K562 (cell line): ENCODE measurements around the gene HOXB6. TPM values are rescaled to one million over a fixed set of nuclear protein-coding genes. Genes with fewer than 3 reads are reported as not detected.

Experiments
- CREBBP ChIP-seq: IDR thresholded peaks from one replicate; pipeline ENCODE4 v1.6.1; 2012; ENCODE audit warnings: low read depth, mild to moderate bottlenecking, control low read depth, inconsistent platforms, low read length
- polyA plus RNA-seq, 8 experiments: library from polyadenylated mRNA; depleted of rRNA in 4 of 8; stranded (reverse) in 5 of 8; unstranded in 3 of 8; fragments of >200 nt; fragmentation: Nextera tagmentation in 2 of 8; fragmentation: Illumina TruSeq in 1 of 8; extraction: Ambion mirVana in 2 of 8; extraction: Trizol in 1 of 8; gene quantifications; 2 replicates each; pipeline versions ENCODE4 v1.2.1 to v1.2.3, GENCODE V29; 2011 to 2014; ENCODE audit warnings: inconsistent platforms in 1 of 8, missing spikeins in 1 of 8
- total RNA-seq, 7 experiments: library from RNA; depleted of rRNA in 6 of 7; stranded (reverse); fragments of >200 nt in 6 of 7; fragmentation: Illumina TruSeq in 2 of 7; extraction: Trizol in 2 of 7; gene quantifications; 2 replicates each; pipeline versions ENCODE4 v1.2.1 to v1.2.3, GENCODE V29; 2011 to 2021; ENCODE audit warnings: low replicate concordance in 1 of 7
- TF ChIP-seq, protein P1 (sequence below): sonication (generic); formaldehyde crosslinking; IDR thresholded peaks from 2 replicates; pipeline ENCODE4 v1.8.0; 2022; ENCODE audit warnings: missing genetic modification reagents, mild to moderate bottlenecking, moderate library complexity, borderline replicate concordance
- TF ChIP-seq, protein P2 (sequence below): fragments of 200-600 bp; sonication (generic); IDR thresholded peaks from one replicate; pipeline ENCODE4 v1.6.1; 2012; ENCODE audit warnings: mild to moderate bottlenecking, low read depth, low read length, inconsistent platforms
- TF ChIP-seq, protein P3 (sequence below): fragments of 450-650 bp; conservative IDR thresholded peaks from 2 replicates; pipeline ENCODE4 v1.6.1; 2016; ENCODE audit warnings: missing genetic modification characterization, low read depth, mild to moderate bottlenecking, control low read depth, missing compliant biosample characterization
- TF ChIP-seq, protein P4 (sequence below): sonication (generic); formaldehyde crosslinking; IDR thresholded peaks from 2 replicates; pipeline ENCODE4 v1.8.0; 2022; ENCODE audit warnings: mild to moderate bottlenecking, missing genetic modification reagents

Gene HOXB6
- total and polyA plus RNA-seq, 9 of the 15 experiments (the other 6 are each of a cell fraction or from before 2014, with no cell fraction given): 1.2 to 14.8 (median 4.9) TPM

DNA sequence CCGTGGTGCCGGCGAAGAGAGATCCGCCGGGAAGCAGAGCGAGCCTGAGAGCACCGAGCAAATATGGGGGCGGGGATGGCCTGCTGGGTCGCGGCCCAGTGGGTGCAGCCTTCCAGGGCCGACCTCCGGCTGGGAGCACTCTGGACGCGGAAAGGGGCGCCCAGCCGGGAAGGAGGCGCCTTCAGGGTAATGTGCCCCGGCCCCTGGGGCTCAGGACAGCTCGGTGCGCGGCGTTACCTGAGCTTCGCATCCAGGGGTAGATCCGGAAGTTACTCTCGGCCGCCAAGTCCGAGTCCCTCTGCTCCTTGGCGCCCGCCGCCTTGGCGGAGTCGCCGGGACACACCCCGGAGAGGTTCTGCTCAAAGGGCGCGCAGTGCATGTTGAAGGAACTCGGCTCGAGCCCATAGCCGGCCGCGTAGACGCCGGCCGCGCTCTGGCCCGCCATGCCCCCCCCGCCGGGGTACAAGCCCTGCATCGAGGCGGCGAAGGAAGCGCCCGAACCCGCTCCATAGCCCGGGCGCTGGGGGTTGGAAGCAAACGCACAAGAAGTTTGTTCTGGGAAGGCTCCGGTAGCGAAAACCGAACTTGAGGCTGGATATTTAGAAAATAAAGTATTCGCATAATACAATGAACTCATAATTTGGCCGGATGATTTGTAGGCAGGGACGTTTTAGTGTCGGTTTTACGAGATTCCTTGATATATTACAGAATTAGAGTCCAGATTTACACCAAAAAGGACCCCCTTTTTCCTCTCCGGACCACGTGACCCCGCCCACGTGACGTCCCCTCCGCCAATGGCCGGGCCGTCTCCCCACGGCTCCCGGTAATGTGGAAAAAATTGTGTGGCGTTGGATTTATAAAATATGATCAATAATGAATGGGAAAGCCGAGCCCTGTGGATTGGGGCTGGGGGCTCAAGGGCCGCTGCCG lies 5.8 kb upstream of the HOXB6 start, which contains the start of gene HOXB7 (continued):
- no peak for TF ChIP-seq CREBBP
- TF ChIP-seq, protein P1, sequence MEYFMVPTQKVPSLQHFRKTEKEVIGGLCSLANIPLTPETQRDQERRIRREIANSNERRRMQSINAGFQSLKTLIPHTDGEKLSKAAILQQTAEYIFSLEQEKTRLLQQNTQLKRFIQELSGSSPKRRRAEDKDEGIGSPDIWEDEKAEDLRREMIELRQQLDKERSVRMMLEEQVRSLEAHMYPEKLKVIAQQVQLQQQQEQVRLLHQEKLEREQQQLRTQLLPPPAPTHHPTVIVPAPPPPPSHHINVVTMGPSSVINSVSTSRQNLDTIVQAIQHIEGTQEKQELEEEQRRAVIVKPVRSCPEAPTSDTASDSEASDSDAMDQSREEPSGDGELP (CRISPR knock-in tag): no peak; the same call in 1 of the 2 replicates
- TF ChIP-seq, protein P2, sequence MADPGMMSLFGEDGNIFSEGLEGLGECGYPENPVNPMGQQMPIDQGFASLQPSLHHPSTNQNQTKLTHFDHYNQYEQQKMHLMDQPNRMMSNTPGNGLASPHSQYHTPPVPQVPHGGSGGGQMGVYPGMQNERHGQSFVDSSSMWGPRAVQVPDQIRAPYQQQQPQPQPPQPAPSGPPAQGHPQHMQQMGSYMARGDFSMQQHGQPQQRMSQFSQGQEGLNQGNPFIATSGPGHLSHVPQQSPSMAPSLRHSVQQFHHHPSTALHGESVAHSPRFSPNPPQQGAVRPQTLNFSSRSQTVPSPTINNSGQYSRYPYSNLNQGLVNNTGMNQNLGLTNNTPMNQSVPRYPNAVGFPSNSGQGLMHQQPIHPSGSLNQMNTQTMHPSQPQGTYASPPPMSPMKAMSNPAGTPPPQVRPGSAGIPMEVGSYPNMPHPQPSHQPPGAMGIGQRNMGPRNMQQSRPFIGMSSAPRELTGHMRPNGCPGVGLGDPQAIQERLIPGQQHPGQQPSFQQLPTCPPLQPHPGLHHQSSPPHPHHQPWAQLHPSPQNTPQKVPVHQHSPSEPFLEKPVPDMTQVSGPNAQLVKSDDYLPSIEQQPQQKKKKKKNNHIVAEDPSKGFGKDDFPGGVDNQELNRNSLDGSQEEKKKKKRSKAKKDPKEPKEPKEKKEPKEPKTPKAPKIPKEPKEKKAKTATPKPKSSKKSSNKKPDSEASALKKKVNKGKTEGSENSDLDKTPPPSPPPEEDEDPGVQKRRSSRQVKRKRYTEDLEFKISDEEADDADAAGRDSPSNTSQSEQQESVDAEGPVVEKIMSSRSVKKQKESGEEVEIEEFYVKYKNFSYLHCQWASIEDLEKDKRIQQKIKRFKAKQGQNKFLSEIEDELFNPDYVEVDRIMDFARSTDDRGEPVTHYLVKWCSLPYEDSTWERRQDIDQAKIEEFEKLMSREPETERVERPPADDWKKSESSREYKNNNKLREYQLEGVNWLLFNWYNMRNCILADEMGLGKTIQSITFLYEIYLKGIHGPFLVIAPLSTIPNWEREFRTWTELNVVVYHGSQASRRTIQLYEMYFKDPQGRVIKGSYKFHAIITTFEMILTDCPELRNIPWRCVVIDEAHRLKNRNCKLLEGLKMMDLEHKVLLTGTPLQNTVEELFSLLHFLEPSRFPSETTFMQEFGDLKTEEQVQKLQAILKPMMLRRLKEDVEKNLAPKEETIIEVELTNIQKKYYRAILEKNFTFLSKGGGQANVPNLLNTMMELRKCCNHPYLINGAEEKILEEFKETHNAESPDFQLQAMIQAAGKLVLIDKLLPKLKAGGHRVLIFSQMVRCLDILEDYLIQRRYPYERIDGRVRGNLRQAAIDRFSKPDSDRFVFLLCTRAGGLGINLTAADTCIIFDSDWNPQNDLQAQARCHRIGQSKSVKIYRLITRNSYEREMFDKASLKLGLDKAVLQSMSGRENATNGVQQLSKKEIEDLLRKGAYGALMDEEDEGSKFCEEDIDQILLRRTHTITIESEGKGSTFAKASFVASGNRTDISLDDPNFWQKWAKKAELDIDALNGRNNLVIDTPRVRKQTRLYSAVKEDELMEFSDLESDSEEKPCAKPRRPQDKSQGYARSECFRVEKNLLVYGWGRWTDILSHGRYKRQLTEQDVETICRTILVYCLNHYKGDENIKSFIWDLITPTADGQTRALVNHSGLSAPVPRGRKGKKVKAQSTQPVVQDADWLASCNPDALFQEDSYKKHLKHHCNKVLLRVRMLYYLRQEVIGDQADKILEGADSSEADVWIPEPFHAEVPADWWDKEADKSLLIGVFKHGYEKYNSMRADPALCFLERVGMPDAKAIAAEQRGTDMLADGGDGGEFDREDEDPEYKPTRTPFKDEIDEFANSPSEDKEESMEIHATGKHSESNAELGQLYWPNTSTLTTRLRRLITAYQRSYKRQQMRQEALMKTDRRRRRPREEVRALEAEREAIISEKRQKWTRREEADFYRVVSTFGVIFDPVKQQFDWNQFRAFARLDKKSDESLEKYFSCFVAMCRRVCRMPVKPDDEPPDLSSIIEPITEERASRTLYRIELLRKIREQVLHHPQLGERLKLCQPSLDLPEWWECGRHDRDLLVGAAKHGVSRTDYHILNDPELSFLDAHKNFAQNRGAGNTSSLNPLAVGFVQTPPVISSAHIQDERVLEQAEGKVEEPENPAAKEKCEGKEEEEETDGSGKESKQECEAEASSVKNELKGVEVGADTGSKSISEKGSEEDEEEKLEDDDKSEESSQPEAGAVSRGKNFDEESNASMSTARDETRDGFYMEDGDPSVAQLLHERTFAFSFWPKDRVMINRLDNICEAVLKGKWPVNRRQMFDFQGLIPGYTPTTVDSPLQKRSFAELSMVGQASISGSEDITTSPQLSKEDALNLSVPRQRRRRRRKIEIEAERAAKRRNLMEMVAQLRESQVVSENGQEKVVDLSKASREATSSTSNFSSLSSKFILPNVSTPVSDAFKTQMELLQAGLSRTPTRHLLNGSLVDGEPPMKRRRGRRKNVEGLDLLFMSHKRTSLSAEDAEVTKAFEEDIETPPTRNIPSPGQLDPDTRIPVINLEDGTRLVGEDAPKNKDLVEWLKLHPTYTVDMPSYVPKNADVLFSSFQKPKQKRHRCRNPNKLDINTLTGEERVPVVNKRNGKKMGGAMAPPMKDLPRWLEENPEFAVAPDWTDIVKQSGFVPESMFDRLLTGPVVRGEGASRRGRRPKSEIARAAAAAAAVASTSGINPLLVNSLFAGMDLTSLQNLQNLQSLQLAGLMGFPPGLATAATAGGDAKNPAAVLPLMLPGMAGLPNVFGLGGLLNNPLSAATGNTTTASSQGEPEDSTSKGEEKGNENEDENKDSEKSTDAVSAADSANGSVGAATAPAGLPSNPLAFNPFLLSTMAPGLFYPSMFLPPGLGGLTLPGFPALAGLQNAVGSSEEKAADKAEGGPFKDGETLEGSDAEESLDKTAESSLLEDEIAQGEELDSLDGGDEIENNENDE: no peak
- TF ChIP-seq, protein P3, sequence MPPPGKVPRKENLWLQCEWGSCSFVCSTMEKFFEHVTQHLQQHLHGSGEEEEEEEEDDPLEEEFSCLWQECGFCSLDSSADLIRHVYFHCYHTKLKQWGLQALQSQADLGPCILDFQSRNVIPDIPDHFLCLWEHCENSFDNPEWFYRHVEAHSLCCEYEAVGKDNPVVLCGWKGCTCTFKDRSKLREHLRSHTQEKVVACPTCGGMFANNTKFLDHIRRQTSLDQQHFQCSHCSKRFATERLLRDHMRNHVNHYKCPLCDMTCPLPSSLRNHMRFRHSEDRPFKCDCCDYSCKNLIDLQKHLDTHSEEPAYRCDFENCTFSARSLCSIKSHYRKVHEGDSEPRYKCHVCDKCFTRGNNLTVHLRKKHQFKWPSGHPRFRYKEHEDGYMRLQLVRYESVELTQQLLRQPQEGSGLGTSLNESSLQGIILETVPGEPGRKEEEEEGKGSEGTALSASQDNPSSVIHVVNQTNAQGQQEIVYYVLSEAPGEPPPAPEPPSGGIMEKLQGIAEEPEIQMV (tag): no peak
- TF ChIP-seq, protein P4, sequence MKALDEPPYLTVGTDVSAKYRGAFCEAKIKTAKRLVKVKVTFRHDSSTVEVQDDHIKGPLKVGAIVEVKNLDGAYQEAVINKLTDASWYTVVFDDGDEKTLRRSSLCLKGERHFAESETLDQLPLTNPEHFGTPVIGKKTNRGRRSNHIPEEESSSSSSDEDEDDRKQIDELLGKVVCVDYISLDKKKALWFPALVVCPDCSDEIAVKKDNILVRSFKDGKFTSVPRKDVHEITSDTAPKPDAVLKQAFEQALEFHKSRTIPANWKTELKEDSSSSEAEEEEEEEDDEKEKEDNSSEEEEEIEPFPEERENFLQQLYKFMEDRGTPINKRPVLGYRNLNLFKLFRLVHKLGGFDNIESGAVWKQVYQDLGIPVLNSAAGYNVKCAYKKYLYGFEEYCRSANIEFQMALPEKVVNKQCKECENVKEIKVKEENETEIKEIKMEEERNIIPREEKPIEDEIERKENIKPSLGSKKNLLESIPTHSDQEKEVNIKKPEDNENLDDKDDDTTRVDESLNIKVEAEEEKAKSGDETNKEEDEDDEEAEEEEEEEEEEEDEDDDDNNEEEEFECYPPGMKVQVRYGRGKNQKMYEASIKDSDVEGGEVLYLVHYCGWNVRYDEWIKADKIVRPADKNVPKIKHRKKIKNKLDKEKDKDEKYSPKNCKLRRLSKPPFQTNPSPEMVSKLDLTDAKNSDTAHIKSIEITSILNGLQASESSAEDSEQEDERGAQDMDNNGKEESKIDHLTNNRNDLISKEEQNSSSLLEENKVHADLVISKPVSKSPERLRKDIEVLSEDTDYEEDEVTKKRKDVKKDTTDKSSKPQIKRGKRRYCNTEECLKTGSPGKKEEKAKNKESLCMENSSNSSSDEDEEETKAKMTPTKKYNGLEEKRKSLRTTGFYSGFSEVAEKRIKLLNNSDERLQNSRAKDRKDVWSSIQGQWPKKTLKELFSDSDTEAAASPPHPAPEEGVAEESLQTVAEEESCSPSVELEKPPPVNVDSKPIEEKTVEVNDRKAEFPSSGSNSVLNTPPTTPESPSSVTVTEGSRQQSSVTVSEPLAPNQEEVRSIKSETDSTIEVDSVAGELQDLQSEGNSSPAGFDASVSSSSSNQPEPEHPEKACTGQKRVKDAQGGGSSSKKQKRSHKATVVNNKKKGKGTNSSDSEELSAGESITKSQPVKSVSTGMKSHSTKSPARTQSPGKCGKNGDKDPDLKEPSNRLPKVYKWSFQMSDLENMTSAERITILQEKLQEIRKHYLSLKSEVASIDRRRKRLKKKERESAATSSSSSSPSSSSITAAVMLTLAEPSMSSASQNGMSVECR (CRISPR knock-in tag): no peak
